ENCODE data around the gene HAUS7. TPM values are rescaled to one million over a fixed set of nuclear protein-coding genes. Genes with fewer than 3 reads are reported as not detected.

Gene HAUS7
- total and polyA plus RNA-seq, 2 experiments from 2014 or later: 59.8 to 77.9 TPM

GRCh38 chrX:153482376-153483015 is 12.1 kb upstream of the HAUS7 start (continued):
- TF ChIP-seq ZNF462 (CRISPR knock-in tag; IDR thresholded peaks at IDR 0.05) (no peak), NANOG (IDR thresholded peaks at IDR 0.05; ENCODE audit: borderline replicate concordance) (no peak), ETS1 (IDR thresholded peaks at IDR 0.05) (no peak), EZH2phosphoT487 (IDR thresholded peaks at IDR 0.05; ENCODE audit: unreplicated experiment) (no peak), EZH2 (IDR thresholded peaks at IDR 0.05; ENCODE audit: low read depth, unreplicated experiment) (no peak)

GRCh38 chrX:153481043-153481442 is 10.7 kb upstream of the HAUS7 start:
- Histone ChIP-seq H3K27me3 (ENCODE audit: insufficient read depth) (peaks cover 3% of the 10 kb centered on the region), H3F3A (replicated peaks; ENCODE audit: low read depth) (no peaks in the 10 kb centered on the region), H3K27ac (ENCODE audit: low read depth) (no peak overlapping the region), H3K4me2 (no peak overlapping the region), H3K4me1 (ENCODE audit: insufficient read depth) (no peaks in the 10 kb centered on the region; the same call in 1 of the 2 replicates), H3K36me3 (ENCODE audit: insufficient read depth) (no peaks in the 10 kb centered on the region), H3K4me3 (no peak overlapping the region), H4K20me1 (replicated peaks; ENCODE audit: insufficient read depth) (no peaks in the 10 kb centered on the region), H3K79me2 (replicated peaks; ENCODE audit: insufficient read depth) (no peaks in the 10 kb centered on the region), H3K9me2 (ENCODE audit: insufficient read depth) (no peaks in the 10 kb centered on the region), H2AFZ (no peak overlapping the region)
- Mint-ChIP-seq H3K36me3 (ENCODE audit: low read depth) (no peaks in the 10 kb centered on the region), H3K9me3 (no peaks in the 10 kb centered on the region; the same call in 2 of the 3 replicates), H3K4me1 (peaks cover 12% of the 10 kb centered on the region; the same call in 2 of the 3 replicates), H3K27ac (no peak overlapping the region), H3K27me3 (ENCODE audit: insufficient read depth, low read depth, poor library complexity) (peaks cover 5% of the 10 kb centered on the region), H3K4me3 (no peak overlapping the region)
- ATAC-seq (no peak), DNase-seq (ENCODE audit: low spot score) (no peak)
- TF ChIP-seq NANOG (IDR thresholded peaks at IDR 0.05; ENCODE audit: borderline replicate concordance) (no peak), EZH2phosphoT487 (IDR thresholded peaks at IDR 0.05; ENCODE audit: unreplicated experiment) (no peak), CREB1 (CRISPR knock-in tag; IDR thresholded peaks at IDR 0.05; ENCODE audit: low read depth) (no peak), REST (IDR thresholded peaks at IDR 0.05; ENCODE audit: unreplicated experiment) (no peak), ETS1 (IDR thresholded peaks at IDR 0.05) (no peak), CTCF (conservative IDR thresholded peaks at IDR 0.05; ENCODE audit: low read depth in 2 of 2) (no peak)

Measured in GM23338 (cell line).